Panc1 (cell line): ENCODE results near the gene WAC. TPM values are rescaled to one million over a fixed set of nuclear protein-coding genes. Genes with fewer than 3 reads are reported as not detected.
"Not testable (repeated sequence)": the region's sequence is repeated elsewhere in the genome, so short reads cannot be mapped to it uniquely, and the experiment has no call there.

Experiments used
- ATAC-seq: fragments of 200-7000 bp; cut with Tn5 transposase; 2 replicates; pipeline ENCODE4 v1.9.1; 2020; ENCODE audit warnings: mild to moderate bottlenecking, moderate library complexity
- BruUV-seq: library from RNA; stranded (reverse); fragments of 400-500 nt; replicated peaks from 2 replicates; lab custom pipeline; 2021; lab: Mats Ljungman, UMichigan
- CTCF ChIA-PET: fragments of 300-600 bp; sonication (Branson Sonifier 250); formaldehyde crosslinking; loops from one replicate; lab custom pipeline; 2022; ENCODE audit warnings: antibody characterized with exemption; lab: Charles Lee
- POLR2A ChIA-PET: fragments of 300-600 bp; sonication (Branson Sonifier 250); formaldehyde crosslinking; loops from one replicate; lab custom pipeline; 2022; ENCODE audit warnings: antibody characterized with exemption; lab: Charles Lee
- DNase-seq: peaks from one replicate; pipeline ENCODE4 v3.0.0-alpha.2; 2010; ENCODE audit warnings: low read depth, low spot score
- H3K27ac ChIP-seq: 2 replicates; pipeline ENCODE4 v1.5.1; 2011; ENCODE audit warnings: mild to moderate bottlenecking, low read length, inconsistent platforms
- H3K27me3 ChIP-seq: fragments of 200-500 bp; sonication (Bioruptor generic); 2 replicates; pipeline ENCODE4 v1.6.0; 2014; ENCODE audit warnings: low read length, inconsistent platforms; ENCODE audit not compliant: control insufficient read depth, insufficient read depth
- H3K36me3 ChIP-seq: fragments of 200-500 bp; sonication (Bioruptor generic); 2 replicates; pipeline ENCODE4 v1.5.1; 2014; ENCODE audit warnings: inconsistent platforms, mild to moderate bottlenecking, low read length, moderate library complexity; ENCODE audit not compliant: control insufficient read depth, insufficient read depth
- H3K4me1 ChIP-seq: 2 replicates; pipeline ENCODE4 v1.5.1; 2011; ENCODE audit warnings: inconsistent platforms, mild to moderate bottlenecking, low read length, moderate library complexity; ENCODE audit not compliant: control insufficient read depth, insufficient read depth
- H3K4me3 ChIP-seq, 2 experiments: 2 replicates each; pipeline ENCODE4 v1.5.1; 2011 to 2012; ENCODE audit warnings: low read depth in 2 of 2, low read length in 2 of 2, mild to moderate bottlenecking in 2 of 2, inconsistent platforms in 1 of 2, moderate library complexity in 1 of 2
- H3K9me3 ChIP-seq: fragments of 200-500 bp; sonication (Bioruptor generic); 2 replicates; pipeline ENCODE4 v1.5.1; 2014; ENCODE audit warnings: low read depth, mild to moderate bottlenecking, inconsistent platforms, low read length, moderate library complexity; ENCODE audit not compliant: control insufficient read depth, insufficient read depth
- CTCF ChIP-seq: fragments of 450-650 bp; IDR thresholded peaks from 2 replicates; pipeline ENCODE4 v1.5.1; 2017; ENCODE audit warnings: mild to moderate bottlenecking
- POLR2AphosphoS5 ChIP-seq: IDR thresholded peaks from 2 replicates; pipeline ENCODE4 v1.6.1; 2012; ENCODE audit warnings: mild to moderate bottlenecking, low read depth, low read length, moderate library complexity
- REST ChIP-seq, 2 experiments: IDR thresholded peaks; 2 replicates each; pipeline ENCODE4 v1.6.1; 2011 to 2012; ENCODE audit warnings: low read depth in 2 of 2, control low read depth in 1 of 2, low read length in 1 of 2, mild to moderate bottlenecking in 1 of 2, moderate library complexity in 1 of 2; ENCODE audit not compliant: insufficient read depth in 1 of 2
- SIN3A ChIP-seq: IDR thresholded peaks from 2 replicates; pipeline ENCODE4 v1.6.1; 2012; ENCODE audit warnings: low read depth, mild to moderate bottlenecking, low read length, moderate library complexity, borderline replicate concordance; ENCODE audit not compliant: insufficient read depth
- TCF7L2 ChIP-seq: IDR thresholded peaks from 2 replicates; pipeline ENCODE4 v1.6.1; 2011; ENCODE audit warnings: mild to moderate bottlenecking, low read depth, low read length, inconsistent platforms
- in situ Hi-C: cut with HindIII; loops from 2 replicates; pipeline ENCODE4 v1.10.0; 2016; ENCODE audit warnings: low sequenced_read_pairs, low pct_unique_long_range_greater_than_20kb
- intact Hi-C: fragments of 100-400 bp; cut with micrococcal nuclease; formaldehyde crosslinking; loops from one replicate; pipeline ENCODE4 v1.10.0; 2022; ENCODE audit not compliant: unreplicated experiment
- total RNA-seq: library from RNA; stranded (reverse); gene quantifications from one replicate; pipeline ENCODE4 v1.2.1, GENCODE V29; 2021; ENCODE audit not compliant: unreplicated experiment

Gene WAC
- total RNA-seq, 1 experiment from 2014 or later = 70.7 TPM

- in situ Hi-C loops (no loop called here), intact Hi-C loops (no loop called here)
- no peaks in the 10 kb centered on the region for H3K9me3 ChIP-seq
- H3K4me3 ChIP-seq = no peak overlapping the region
- H3K36me3 ChIP-seq = no peaks in the 10 kb centered on the region
- ChIA-PET POLR2A (no interaction called here), CTCF (no interaction called here)
- BruUV-seq = no TSS peak
- no peaks in the 10 kb centered on the region for H3K27me3 ChIP-seq
- ATAC-seq (no peak), DNase-seq (no peak)
- no peak overlapping the region for H3K27ac ChIP-seq
- TF ChIP-seq POLR2AphosphoS5 (no peak), CTCF (no peak), REST (IDR thresholded peaks at IDR 0.05; ENCODE audit: insufficient read depth in 1 of 2, low read depth in 2 of 2, low read length in 1 of 2) (no peak), TCF7L2 (no peak), SIN3A (no peak)
- H3K4me1 ChIP-seq = no peaks in the 10 kb centered on the region
These were observed 119.8 kb downstream of the WAC start for GRCh38 chr10:28652703-28653102.

- POLR2A ChIA-PET, BruUV-seq, CTCF ChIA-PET: not testable (repeated sequence)
These were observed 125.9 kb downstream of the WAC start for GRCh38 chr10:28658824-28659223.

GRCh38 chr10:28661035-28661434 is 128.1 kb downstream of the WAC start:
- Histone ChIP-seq H3K27me3 (no peaks in the 10 kb centered on the region), H3K27ac (no peak overlapping the region), H3K9me3 (no peaks in the 10 kb centered on the region), H3K4me3 (no peak overlapping the region), H3K4me1 (no peaks in the 10 kb centered on the region), H3K36me3 (no peaks in the 10 kb centered on the region)
- DNase-seq (no peak), ATAC-seq (no peak)
- BruUV-seq = no TSS peak
- in situ Hi-C loops (no loop called here), intact Hi-C loops (loop anchor here (5.0 kb wide), 1 partner anchor 471 kb away; no protein-coding TSS in a partner anchor)
- ChIA-PET POLR2A (no interaction called here), CTCF (no interaction called here)
- TF ChIP-seq REST (IDR thresholded peaks at IDR 0.05; ENCODE audit: insufficient read depth in 1 of 2, low read depth in 2 of 2, low read length in 1 of 2) (no peak), TCF7L2 (no peak), SIN3A (no peak), CTCF (no peak)

More at GRCh38 chr10:28658824-28659223, 125.9 kb downstream of the WAC start:
- H3K27me3 ChIP-seq, H3K4me3 ChIP-seq, in situ Hi-C loops, ATAC-seq, H3K9me3 ChIP-seq, H3K27ac ChIP-seq, intact Hi-C loops, H3K36me3 ChIP-seq, H3K4me1 ChIP-seq, DNase-seq: not testable (repeated sequence)
